ENCODE data around the gene NOS1AP.
"Not testable (repeated sequence)": the region's sequence is repeated elsewhere in the genome, so short reads cannot be mapped to it uniquely, and the experiment has no call there.

The NOS1AP gene

GRCh38 chr1:162069334-162070093 is at the start of gene NOS1AP:
Gene NOS1AP, plus strand, starts transcription at chr1:162069691. Its CDS starts 487 bp downstream, at chr1:162070178.
- DNase-seq, result no peak

DNA sequence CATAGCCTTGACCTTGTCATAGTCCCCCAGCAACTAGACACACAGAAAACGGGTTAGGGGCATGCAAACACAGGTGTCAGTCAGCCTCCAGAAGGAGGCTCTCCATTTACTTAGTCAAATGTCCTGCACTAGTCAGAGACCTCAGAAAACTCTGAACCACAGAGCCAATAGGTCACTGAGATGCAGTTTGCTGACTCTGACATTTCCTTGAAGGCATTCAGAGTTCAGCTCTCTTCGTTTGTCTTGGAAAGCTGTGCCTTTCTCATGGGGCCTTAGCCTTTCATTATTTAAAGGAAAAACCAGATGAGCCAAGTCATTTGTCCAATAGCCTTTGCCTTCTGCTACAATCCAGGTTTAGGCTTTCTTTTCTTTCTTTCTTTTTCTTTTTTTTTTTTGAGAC is 49.3 kb upstream of the NOS1AP start:
- no peak for DNase-seq

- DNase-seq, result no peak
These were observed 48.4 kb upstream of the NOS1AP start for GRCh38 chr1:162021124-162021523.

DNA sequence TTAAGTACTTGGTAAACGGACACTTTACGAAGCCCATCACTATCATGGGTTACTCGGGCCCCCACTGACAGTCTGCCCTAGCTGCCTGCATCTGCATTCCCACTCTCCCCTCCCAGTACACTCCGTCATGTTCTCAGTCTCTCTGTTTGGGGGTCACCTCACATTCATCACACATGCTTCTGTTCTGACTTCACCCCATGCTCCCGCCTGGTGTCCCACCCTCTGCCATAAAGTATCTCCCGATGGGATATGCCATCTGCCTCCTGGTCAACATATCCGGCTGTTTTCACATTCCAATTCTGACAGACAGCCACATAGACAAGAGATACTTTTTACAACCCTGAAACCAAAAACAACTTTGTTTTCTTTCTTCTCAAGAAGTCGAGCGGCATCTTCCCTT is 46.9 kb upstream of the NOS1AP start:
- no peak for DNase-seq

- DNase-seq, result no peak
These were observed 46.3 kb upstream of the NOS1AP start for GRCh38 chr1:162023181-162023546.

DNA sequence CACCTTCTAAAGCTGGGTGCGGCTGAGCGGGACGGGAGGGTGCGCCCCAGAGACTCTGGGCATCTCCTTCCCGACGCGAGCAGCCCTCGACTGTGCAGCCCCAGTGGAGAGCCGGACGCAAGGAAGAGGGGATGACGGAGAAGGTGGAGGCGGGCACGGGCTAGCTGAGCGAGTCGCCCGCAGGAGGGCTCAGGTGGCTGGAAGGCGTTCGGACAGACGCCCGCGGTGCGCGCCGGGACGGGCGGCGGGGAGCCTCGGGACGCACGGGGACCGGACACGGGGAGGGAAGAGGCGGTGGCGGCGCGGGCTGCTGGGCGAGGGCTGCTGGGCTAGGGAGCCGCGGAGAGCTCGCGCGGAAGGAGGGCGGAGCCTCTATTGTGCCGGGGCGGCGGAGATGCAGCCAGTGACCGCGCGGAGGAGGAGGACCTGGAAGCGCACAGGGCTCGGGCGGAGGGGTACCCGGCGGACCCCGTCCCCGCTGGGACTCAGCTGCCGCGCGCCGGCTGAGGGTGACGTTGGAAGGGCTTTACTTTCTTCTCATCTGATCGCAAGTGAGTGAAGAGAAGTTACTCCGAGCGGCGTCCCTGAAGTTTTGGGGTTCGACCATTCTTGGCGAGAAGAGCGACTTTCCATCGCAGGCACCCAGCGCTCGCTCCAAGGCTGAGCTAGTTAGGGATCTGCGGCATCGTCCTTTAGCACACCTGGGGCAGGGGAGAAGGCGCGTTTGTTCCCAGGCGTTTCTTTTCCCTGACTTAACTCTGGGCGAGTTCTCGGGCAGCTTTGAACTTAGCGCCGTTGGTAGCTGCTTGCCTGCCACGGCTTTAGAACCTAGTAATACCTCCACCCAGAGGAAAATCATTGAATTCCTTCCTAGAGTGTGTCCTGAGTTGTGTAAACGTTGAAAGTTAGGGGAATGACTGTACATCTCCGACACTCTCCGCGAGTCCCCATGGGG is 45.7 kb upstream of the NOS1AP start, which contains the start of gene OLFML2B:
Gene OLFML2B, minus strand, starts transcription at position 323 of the 955 bp plus-strand sequence. CDS start 439 bp downstream, outside the sequence.
- DNase-seq, result no peak

DNA sequence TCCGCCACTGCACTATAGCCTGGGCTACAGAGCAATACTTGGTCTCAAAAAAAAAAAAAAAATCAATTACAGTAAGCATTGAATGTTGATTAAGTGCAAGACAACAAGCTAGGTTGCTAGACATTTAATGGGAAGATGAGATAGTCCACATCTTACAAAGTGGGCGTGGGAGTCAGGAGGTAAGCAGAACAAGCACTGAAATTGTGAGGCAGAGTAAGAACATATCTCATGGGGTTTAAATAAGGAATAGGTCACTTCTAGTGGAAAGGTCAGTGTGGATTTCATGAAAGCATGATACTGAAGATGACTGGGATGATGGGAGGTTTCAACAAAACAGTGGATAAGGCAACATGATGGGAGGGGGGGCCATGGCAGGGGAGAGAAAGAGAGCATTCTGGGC is 44.0 kb upstream of the NOS1AP start:
- DNase-seq, result no peak

DNA sequence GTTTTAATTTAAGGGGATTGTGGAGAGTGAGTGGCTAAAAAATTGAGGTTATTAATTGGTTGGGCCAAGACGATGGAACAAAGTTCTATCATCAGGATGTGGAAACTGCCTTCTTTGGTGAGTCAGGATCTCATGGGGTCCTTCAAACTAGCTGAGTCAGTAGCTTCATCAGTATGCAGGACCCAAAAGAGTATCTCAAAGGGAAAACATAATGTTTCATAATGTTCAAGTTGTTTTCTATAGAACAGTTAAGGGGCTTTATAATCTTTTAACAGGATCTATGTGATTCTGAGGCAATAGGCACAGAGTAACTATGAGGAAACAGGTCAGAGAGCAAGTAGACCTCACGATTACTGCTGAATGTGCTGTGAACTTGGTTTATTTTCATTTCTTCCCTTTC is 42.6 kb upstream of the NOS1AP start:
- DNase-seq, result no peak

DNA sequence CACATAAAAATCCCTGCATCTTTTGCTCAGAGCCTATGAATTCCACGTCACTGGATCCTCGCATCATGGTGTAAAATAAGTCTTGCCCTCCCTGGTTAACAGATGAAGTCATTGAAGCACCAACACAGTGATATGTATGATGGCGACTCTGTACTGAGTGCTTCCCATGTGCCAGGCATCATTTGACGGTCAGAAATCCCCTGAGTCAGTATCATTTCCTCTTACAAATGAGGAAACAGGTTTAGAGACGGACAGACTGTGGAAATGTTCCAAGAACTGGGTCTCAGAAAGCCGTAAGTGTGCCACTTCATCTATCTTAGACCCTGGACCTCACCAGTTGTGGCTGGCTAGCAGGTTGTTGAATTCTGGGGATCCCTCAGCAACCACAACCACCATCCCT is 40.8 kb upstream of the NOS1AP start:
- DNase-seq, result no peak

- DNase-seq, result no peak
These were observed 40.3 kb upstream of the NOS1AP start for GRCh38 chr1:162029157-162029556.

DNA sequence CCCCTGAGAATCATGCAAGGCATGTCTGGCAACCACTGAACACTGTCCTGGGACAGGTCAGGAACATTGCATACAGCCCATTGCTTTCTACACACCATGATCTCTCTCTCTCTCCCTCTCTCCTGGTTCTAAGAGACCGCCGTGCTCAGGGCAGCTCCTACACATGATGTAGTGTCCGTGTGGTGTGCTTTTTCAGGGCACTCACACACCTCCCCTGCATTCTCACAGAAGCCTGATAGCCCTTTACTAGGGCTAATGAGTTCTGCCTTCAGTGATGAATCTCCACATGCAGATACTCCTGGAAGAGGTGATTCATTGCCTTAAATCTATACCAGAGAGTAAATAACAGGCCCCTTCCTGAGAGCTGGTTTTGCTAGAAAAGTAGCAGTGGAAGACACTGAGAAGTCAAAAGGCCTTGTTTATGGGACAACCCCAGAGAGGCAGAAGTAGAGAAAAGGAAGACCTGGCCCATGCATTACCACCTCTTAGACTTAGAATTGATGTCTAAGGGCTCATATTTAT is 38.7 kb upstream of the NOS1AP start:
- DNase-seq, result no peak

DNA sequence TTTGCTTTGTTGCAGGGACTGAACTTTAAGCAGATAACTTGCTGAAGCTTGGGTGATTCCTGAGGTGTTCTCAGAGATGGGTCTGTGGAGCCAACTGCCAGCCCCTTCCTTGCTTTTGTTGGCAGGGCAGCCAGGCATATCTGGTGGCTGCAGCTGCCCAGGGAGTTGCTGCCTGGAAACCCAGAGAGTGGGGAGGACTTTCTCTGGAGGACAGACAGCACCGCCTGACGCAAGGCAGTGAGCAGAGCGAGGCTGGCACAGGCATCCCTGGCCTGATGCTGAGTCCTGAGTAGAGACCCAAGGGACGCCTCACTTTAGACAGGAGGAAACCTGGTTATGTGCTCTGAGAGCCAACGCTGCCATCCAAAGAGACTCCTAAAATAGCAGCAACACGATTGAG is 36.1 kb upstream of the NOS1AP start:
- DNase-seq, result no peak

- DNase-seq, result no peak
These were observed 34.2 kb upstream of the NOS1AP start for GRCh38 chr1:162035241-162035640.

DNA sequence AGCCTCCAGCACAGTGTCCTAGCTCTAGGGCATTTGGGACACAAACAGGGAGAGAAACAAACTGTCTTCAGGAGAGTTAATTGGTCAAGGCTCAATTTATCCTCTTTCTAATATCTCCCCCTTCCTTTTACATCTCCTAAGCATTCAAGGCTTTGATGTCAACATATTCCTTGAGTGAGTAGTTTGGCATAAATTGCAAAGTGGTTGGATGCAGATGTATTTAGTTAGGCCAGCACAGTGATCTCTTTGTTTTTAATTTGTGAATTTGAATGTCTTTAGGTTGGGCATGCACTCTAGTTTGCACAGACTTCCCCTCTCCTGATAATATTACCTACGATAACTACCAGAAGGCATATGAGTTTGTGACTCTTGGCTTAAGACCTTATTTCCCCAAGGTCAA is 33.3 kb upstream of the NOS1AP start:
- no peak for DNase-seq

- no peak for DNase-seq
These were observed 30.9 kb upstream of the NOS1AP start for GRCh38 chr1:162038624-162039023.

GRCh38 chr1:162040001-162040400 is 29.5 kb upstream of the NOS1AP start:
- DNase-seq, result no peak

DNA sequence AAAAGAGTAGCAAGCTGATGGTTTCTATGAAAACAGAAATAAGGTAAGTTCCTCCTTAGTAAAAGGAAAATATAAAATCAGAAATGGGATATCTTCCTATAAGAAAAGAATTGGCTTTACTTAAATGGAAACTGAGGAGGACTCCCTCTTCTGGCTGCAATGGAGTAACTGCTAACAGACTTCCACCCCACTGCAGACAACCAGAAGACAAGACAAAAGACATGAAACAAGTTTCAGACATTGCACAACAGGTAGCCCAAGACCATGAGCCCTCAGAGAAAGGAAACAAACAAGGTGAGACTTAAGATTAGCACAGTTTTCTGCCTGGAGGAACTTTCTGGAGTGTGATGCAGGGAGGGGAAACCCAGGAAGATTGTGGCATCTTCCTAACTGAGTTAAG is 28.8 kb upstream of the NOS1AP start:
- DNase-seq, result no peak

DNA sequence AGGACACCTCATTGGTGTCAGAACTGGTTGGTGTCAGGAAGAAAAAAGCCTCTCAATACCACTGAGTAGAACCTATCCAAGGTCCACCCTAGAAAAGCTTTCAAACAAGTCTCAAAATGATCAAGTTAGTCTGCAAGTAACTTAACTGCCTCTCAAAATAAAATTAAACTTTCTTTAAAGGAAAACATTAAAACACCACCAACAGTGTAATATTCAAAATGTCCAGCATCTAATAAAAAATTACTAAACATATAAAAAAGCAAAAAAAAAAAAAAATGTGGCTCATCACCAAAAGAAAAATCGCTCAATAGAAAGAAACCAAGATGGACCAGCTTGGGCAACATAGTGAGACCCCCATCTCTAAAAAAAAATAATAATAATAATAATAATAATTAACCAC is 27.1 kb upstream of the NOS1AP start:
- no peak for DNase-seq

DNA sequence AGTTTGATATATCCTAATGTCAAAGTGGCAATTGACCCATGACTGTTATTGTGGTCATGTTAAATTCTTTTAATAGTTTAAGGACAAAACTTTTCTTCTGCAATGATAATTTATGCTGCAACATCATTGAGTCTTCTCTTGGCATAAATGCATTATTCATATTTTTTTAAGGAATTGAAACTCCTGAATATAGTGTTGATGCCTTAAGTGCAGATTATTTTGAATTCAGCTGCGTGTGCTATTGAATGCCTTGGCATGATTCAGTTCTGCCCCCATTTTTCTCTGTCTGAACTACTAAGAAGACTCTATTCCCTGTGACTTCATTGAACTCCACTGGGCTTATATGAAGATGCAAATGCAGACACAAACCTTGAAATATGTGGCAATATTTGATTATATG is 22.6 kb upstream of the NOS1AP start:
- no peak for DNase-seq

- DNase-seq, result not testable (repeated sequence)
These were observed 15.5 kb upstream of the NOS1AP start for GRCh38 chr1:162053949-162054348.

DNA sequence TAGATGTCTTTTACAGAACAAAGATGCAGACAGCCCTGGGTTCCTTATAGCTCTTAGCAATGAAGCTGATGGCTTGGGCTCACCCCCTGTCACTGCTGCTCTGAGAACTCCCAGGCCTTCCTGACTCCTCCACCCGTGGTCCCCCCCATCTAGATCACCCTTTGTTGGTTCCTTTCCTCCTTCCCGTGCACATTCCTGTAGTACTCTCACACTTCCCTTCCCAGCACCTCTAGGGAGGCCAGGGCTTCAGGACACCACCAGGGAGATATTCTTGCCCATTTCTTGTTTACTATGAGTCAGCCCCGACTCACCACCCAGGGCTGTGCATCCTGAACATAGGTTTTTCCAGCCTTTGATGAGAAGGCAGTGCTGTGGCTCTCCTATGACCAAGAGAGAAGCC is 14.4 kb upstream of the NOS1AP start:
- DNase-seq, result no peak

GRCh38 chr1:162056043-162056442 is 13.4 kb upstream of the NOS1AP start:
- no peak for DNase-seq

DNA sequence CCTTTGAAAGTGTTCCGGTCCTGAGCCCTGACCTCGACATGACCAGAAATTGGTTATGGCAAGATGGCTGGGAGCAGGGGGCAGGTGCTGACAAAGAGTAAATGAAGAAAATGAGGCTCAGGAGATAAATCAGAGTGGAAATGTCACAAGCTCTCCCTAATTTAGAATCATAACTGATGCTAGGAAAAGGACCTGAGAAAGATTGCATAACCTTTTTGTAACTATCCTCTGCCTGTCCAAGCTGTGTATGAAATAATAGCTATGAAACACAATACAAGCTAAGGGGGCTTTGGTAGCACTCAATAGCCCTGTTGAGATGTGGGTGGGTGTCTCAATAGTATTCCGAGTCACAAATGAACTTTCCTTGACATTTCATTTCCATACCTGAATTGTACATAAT is 12.9 kb upstream of the NOS1AP start:
- no peak for DNase-seq

DNA sequence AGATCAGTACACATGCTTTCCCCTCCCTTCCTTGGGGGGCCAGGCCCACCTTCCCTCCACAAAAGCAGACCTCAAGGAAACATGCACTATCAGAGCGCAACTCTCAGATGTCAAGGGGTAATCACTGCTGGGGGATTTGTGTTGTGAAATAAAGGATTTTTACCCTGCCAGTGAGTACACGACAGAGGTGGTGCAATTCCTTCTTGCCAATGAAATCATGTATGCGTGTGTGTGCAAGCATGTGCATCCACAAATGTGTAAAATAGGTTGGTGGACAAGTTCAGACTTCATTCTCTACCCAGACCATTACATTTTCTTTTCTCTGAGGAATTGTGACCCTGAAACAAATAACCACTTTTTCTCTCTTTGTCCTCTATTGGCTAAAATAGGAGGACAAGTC is 9.8 kb upstream of the NOS1AP start:
- DNase-seq, result no peak

All from NCI-H1417 treated with DMSO at 0.1 percent for 48 hours (cell line).